SIG-M5 (cell line): ENCODE measurements around the gene FXYD5.
A peak's percentile ranks its signal among the peaks of the same experiment; 100 is the strongest.
"Not testable (repeated sequence)": the region's sequence is repeated elsewhere in the genome, so short reads cannot be mapped to it uniquely, and the experiment has no call there.

Experiments used
- DNase-seq: peaks from one replicate; lab custom pipeline; 2025; lab: John Stamatoyannopoulos, UW

FXYD5 gene

GRCh38 chr19:35138305-35138892 lies 16.1 kb upstream of the FXYD5 start, which contains the start of gene FXYD1:
Gene FXYD1, plus strand, starts transcription at chr19:35138824. Its CDS starts 1,256 bp downstream, at chr19:35140080.
- no peak for DNase-seq

- no peak for DNase-seq
These were observed 14.2 kb upstream of the FXYD5 start for GRCh38 chr19:35140207-35140961.

GRCh38 chr19:35140962-35141836 lies 13.3 kb upstream of the FXYD5 start:
- peak; percentile 42 for DNase-seq

- no peak for DNase-seq
These were observed 12.5 kb upstream of the FXYD5 start for GRCh38 chr19:35141837-35142605.

GRCh38 chr19:35142606-35143230 lies 11.8 kb upstream of the FXYD5 start:
- DNase-seq = no peak

GRCh38 chr19:35143231-35143715 lies 11.3 kb upstream of the FXYD5 start, which contains the start of gene FXYD7:
Gene FXYD7, plus strand, starts transcription at chr19:35143255. Its CDS starts 79 bp downstream, at chr19:35143334.
- DNase-seq = no peak

- no peak for DNase-seq
These were observed 10.7 kb upstream of the FXYD5 start for GRCh38 chr19:35143818-35144217.

- no peak for DNase-seq
These were observed 10.3 kb upstream of the FXYD5 start for GRCh38 chr19:35144259-35144599.

- DNase-seq = no peak
These were observed 9.7 kb upstream of the FXYD5 start for GRCh38 chr19:35144600-35145436.

GRCh38 chr19:35146746-35147459 lies 7.6 kb upstream of the FXYD5 start:
- DNase-seq = no peak

GRCh38 chr19:35149463-35149862 lies 5.1 kb upstream of the FXYD5 start:
- DNase-seq = no peak

GRCh38 chr19:35150445-35150844 lies 4.1 kb upstream of the FXYD5 start:
- DNase-seq = no peak

- DNase-seq = no peak
These were observed 3.1 kb upstream of the FXYD5 start for GRCh38 chr19:35151273-35152065.

GRCh38 chr19:35153129-35153522 lies 1.4 kb upstream of the FXYD5 start:
- DNase-seq = not testable (repeated sequence)

- DNase-seq = no peak
These were observed 622 bp upstream of the FXYD5 start for GRCh38 chr19:35153701-35154524.

GRCh38 chr19:35155441-35155840 lies 906 bp downstream of the FXYD5 start:
- no peak for DNase-seq

GRCh38 chr19:35155981-35156672 lies 1.6 kb downstream of the FXYD5 start:
- no peak for DNase-seq
